Ovary (tissue), 3 donors: ENCODE data around the gene KCND2.

Source experiments
- POLR2A ChIP-seq: fragments of 450-650 bp; IDR thresholded peaks from one replicate; pipeline ENCODE4 v1.6.1; 2017; ENCODE audit warnings: antibody characterized with exemption, mild to moderate bottlenecking, moderate library complexity
- TF ChIP-seq, protein P1 (sequence below), 3 donors: fragments of 450-650 bp in 2 of 3; fragments of 200-600 bp in 1 of 3; IDR thresholded peaks; one replicate each; pipeline versions ENCODE4 v1.5.1 to v1.8.0; 2016 to 2022; ENCODE audit warnings: antibody characterized with exemption in 3 of 3, mild to moderate bottlenecking in 1 of 3
- donor health status: DM: no; HTN: no; CAD: no.

DNA sequence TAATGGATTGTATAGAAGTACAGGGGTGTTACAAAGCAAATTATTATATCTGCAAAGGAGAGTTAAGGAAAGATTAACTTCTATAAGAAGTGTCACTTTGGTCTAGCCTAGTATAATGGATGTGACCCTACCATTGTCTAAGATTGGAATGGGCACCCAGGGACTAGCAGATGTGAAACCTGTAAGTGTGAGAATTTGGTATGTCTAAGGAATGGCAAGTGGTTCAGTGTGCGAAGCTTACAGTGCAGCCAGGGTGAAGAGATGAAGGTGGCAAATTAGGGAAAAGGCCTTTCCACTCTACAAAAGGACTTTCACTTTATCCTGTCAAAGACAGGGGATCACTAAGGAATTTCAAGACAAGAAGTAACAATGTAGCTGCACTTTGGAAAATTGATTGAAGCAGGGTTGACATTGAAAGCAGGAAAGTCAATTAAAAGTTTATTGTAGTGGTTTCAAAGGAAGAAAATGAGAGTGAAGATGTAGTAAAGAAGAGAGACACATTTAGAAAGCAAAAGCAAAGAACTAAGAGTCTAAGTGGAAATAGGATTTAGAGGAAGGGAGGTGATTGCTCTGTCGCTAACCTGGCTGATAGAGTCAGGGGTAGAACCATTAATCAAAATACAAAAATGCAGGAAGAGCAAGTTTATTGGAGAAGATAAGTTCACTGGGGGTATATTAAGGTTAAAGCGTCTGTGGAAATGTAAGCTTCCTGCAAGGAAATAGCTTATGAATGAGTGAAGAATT lies 47.4 kb downstream of the KCND2 start:
- TF ChIP-seq, protein P1, sequence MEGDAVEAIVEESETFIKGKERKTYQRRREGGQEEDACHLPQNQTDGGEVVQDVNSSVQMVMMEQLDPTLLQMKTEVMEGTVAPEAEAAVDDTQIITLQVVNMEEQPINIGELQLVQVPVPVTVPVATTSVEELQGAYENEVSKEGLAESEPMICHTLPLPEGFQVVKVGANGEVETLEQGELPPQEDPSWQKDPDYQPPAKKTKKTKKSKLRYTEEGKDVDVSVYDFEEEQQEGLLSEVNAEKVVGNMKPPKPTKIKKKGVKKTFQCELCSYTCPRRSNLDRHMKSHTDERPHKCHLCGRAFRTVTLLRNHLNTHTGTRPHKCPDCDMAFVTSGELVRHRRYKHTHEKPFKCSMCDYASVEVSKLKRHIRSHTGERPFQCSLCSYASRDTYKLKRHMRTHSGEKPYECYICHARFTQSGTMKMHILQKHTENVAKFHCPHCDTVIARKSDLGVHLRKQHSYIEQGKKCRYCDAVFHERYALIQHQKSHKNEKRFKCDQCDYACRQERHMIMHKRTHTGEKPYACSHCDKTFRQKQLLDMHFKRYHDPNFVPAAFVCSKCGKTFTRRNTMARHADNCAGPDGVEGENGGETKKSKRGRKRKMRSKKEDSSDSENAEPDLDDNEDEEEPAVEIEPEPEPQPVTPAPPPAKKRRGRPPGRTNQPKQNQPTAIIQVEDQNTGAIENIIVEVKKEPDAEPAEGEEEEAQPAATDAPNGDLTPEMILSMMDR (IDR thresholded peaks at IDR 0.05): no peak
- TF ChIP-seq POLR2A: no peak
